Epithelial cell of esophagus (primary cell): ENCODE results near the gene CNTNAP2.
A peak's percentile ranks its signal among the peaks of the same experiment; 100 is the strongest.

Experiments used
- DNase-seq: peaks from one replicate; pipeline ENCODE4 v3.0.0; 2010; ENCODE audit warnings: low read depth
- H3K4me3 ChIP-seq: 2 replicates; pipeline ENCODE4 v1.5.1; 2011; ENCODE audit warnings: mild to moderate bottlenecking, low read length, control low read depth
- CTCF ChIP-seq: IDR thresholded peaks from 2 replicates; pipeline ENCODE4 v1.5.1; 2011; ENCODE audit warnings: low read depth, mild to moderate bottlenecking, low read length, control low read depth, inconsistent platforms; ENCODE audit not compliant: insufficient read depth; ENCODE audit errors: missing control alignments

CNTNAP2 gene

DNA sequence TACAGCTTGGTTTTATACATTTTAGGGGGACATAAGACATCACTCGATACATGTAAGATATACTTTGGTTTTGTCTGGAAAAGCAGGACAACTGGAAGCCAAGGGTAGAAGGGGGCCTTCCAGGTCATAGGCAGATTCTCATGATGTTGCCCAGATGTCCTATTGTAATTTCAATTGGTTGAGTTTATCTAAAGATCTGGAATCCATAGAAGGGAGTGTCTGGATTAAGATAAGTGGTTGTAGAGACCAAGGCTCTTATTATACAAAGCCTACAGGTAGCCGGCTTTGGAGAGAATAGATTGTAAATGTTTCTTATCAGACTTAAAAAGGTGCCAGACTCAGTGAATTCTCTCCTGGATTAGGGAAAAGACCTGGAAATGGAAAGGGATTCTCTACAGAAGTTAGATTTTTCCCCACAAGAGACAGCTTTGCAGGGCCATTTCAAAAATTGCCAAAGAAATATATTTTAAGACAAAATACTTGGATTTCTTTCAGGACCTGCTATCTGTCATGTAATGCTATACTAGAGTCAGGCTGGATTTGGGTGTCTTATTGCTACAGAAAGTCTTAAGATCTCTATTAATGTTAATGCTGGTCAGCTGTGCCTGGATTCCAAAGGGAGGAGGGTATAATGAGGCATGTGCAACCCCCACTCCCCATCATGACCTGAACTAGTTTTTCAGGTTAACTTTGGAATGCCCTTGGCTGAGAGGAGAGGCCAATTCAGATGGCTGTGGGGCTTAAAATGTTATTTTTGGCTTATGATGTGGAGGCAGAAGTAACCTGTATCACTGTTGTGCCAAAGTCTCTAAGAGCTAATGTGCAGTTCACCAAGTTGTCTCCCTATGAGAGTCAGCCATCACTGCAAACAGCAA lies 1962.8 kb downstream of the CNTNAP2 start:
- no peak for TF ChIP-seq CTCF
- DNase-seq, result no peak
- H3K4me3 ChIP-seq, result no peak overlapping the region

- no peak overlapping the region for H3K4me3 ChIP-seq
- no peak for DNase-seq
- TF ChIP-seq CTCF, result no peak
Measured at GRCh38 chr7:148083448-148083847, 1966.8 kb downstream of the CNTNAP2 start.

DNA sequence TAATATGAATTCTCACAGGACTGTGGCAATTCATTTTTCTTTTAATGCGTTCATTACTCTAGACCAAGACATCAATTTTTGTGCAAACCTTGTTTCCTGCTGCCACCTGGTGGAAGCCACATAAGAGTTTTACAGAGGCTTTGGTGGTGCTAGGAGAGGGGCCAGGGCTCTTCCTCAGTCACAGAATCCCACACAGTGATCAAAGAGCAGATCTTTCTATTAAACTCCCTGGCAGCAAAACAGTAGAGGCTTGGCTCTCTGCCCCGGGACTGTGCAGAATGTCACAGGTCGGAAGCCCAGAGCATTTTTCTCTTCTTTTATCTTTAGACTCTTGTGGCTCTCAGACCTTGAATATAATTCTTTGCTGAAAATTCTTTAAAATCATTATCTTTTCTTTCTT lies 1967.5 kb downstream of the CNTNAP2 start:
- no peak overlapping the region for H3K4me3 ChIP-seq
- peak; percentile 51 for TF ChIP-seq CTCF
- peak; percentile 54 for DNase-seq

DNA sequence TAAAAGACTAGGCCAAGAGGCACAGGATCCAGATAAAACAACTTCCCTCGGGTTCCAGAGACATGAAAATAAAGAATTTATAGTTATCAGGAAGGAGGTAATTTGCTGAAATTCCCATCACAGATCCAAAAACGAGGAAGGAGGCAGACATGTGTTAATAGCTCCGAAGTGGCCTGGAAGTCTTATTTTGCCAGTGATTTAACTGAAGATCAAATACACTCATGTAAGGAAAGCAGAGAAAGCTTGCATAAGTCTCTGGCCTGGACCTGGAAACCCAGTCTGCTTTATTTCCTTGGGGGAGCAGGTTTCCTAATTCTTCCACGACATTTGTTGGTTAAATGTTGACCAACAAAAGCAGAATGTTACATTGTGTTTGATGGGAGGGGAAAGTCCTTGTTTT lies 1975.3 kb downstream of the CNTNAP2 start:
- no peak for TF ChIP-seq CTCF
- DNase-seq, result no peak
- no peak overlapping the region for H3K4me3 ChIP-seq

GRCh38 chr7:148093375-148094166 lies 1977.0 kb downstream of the CNTNAP2 start:
- H3K4me3 ChIP-seq, result no peak overlapping the region
- no peak for TF ChIP-seq CTCF
- no peak for DNase-seq

- H3K4me3 ChIP-seq, result no peak overlapping the region
- no peak for DNase-seq
- TF ChIP-seq CTCF, result no peak
Measured at GRCh38 chr7:148095066-148095465, 1978.5 kb downstream of the CNTNAP2 start.
